ENCODE results near the gene MMADHC.

DNA sequence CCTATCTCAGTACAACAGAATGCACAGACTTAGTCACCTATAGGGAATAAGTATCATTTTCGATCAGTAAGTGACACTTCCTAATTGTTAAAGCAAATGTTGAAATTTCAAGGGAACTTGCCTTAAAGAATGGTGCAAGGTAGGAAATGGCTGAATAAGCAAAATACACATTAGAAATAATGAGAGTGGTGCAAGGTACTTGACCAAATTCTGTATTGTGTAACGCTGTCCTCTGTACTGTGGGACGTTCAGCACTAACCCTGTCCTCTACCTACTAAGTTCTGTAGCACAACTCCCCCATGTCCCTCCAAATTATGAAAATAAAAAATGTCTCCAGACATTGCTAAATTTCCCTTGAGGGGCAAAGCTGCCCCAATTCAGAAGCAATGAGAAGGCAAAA, 19.4 kb downstream of the MMADHC start:
- TF ChIP-seq, protein P1, sequence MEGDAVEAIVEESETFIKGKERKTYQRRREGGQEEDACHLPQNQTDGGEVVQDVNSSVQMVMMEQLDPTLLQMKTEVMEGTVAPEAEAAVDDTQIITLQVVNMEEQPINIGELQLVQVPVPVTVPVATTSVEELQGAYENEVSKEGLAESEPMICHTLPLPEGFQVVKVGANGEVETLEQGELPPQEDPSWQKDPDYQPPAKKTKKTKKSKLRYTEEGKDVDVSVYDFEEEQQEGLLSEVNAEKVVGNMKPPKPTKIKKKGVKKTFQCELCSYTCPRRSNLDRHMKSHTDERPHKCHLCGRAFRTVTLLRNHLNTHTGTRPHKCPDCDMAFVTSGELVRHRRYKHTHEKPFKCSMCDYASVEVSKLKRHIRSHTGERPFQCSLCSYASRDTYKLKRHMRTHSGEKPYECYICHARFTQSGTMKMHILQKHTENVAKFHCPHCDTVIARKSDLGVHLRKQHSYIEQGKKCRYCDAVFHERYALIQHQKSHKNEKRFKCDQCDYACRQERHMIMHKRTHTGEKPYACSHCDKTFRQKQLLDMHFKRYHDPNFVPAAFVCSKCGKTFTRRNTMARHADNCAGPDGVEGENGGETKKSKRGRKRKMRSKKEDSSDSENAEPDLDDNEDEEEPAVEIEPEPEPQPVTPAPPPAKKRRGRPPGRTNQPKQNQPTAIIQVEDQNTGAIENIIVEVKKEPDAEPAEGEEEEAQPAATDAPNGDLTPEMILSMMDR (IDR thresholded peaks at IDR 0.05) = no peak
- TF ChIP-seq SMAD3 (CRISPR knock-in tag; IDR thresholded peaks at IDR 0.05; ENCODE audit: borderline replicate concordance) (no peak), SP1 (CRISPR knock-in tag; conservative IDR thresholded peaks at IDR 0.05) (no peak), SOX15 (CRISPR knock-in tag; IDR thresholded peaks at IDR 0.05) (no peak), TCF7 (CRISPR knock-in tag; IDR thresholded peaks at IDR 0.05; ENCODE audit: low read depth) (no peak)
- TF ChIP-seq, protein P2, sequence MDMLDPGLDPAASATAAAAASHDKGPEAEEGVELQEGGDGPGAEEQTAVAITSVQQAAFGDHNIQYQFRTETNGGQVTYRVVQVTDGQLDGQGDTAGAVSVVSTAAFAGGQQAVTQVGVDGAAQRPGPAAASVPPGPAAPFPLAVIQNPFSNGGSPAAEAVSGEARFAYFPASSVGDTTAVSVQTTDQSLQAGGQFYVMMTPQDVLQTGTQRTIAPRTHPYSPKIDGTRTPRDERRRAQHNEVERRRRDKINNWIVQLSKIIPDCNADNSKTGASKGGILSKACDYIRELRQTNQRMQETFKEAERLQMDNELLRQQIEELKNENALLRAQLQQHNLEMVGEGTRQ (CRISPR knock-in tag; IDR thresholded peaks at IDR 0.05) = no peak
- TF ChIP-seq, protein P3, sequence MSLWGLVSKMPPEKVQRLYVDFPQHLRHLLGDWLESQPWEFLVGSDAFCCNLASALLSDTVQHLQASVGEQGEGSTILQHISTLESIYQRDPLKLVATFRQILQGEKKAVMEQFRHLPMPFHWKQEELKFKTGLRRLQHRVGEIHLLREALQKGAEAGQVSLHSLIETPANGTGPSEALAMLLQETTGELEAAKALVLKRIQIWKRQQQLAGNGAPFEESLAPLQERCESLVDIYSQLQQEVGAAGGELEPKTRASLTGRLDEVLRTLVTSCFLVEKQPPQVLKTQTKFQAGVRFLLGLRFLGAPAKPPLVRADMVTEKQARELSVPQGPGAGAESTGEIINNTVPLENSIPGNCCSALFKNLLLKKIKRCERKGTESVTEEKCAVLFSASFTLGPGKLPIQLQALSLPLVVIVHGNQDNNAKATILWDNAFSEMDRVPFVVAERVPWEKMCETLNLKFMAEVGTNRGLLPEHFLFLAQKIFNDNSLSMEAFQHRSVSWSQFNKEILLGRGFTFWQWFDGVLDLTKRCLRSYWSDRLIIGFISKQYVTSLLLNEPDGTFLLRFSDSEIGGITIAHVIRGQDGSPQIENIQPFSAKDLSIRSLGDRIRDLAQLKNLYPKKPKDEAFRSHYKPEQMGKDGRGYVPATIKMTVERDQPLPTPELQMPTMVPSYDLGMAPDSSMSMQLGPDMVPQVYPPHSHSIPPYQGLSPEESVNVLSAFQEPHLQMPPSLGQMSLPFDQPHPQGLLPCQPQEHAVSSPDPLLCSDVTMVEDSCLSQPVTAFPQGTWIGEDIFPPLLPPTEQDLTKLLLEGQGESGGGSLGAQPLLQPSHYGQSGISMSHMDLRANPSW (CRISPR knock-in tag; conservative IDR thresholded peaks at IDR 0.05; ENCODE audit: low read depth) = no peak

Measured in WTC11 (cell line).